NT2/D1 (cell line): ENCODE data around the gene FES.
"Not testable (repeated sequence)": the region's sequence is repeated elsewhere in the genome, so short reads cannot be mapped to it uniquely, and the experiment has no call there.

Experiments
- DNase-seq: peaks from one replicate; pipeline ENCODE4 v3.0.0-alpha.2; 2011; ENCODE audit warnings: low read depth, low spot score
- H3K27me3 ChIP-seq: 2 replicates; pipeline ENCODE4 v1.6.0; 2011; ENCODE audit warnings: mild to moderate bottlenecking; ENCODE audit not compliant: insufficient read length, insufficient read depth
- H3K36me3 ChIP-seq: 2 replicates; pipeline ENCODE4 v1.6.1; 2011; ENCODE audit warnings: mild to moderate bottlenecking, low read length, mixed read lengths; ENCODE audit not compliant: insufficient read depth, insufficient read length
- H3K4me1 ChIP-seq: 2 replicates; pipeline ENCODE4 v1.5.1; 2011; ENCODE audit not compliant: insufficient read depth, insufficient read length
- H3K4me3 ChIP-seq: 2 replicates; pipeline ENCODE4 v1.5.1; 2011; ENCODE audit warnings: low read depth; ENCODE audit not compliant: insufficient read length
- H3K9ac ChIP-seq: 2 replicates; pipeline ENCODE4 v1.6.0; 2011; ENCODE audit warnings: low read depth; ENCODE audit not compliant: insufficient read length
- H3K9me3 ChIP-seq: 2 replicates; pipeline ENCODE4 v1.5.1; 2011; ENCODE audit warnings: mild to moderate bottlenecking, low read length; ENCODE audit not compliant: insufficient read depth
- SUZ12 ChIP-seq: IDR thresholded peaks from 2 replicates; pipeline ENCODE4 v1.6.1; 2011; ENCODE audit not compliant: insufficient read length, insufficient read depth; ENCODE audit errors: extremely low read depth
- YY1 ChIP-seq: IDR thresholded peaks from 2 replicates; pipeline ENCODE4 v1.6.1; 2011; ENCODE audit not compliant: insufficient read length, insufficient read depth
- ZNF274 ChIP-seq: IDR thresholded peaks from 2 replicates; pipeline ENCODE4 v1.6.1; 2011; ENCODE audit warnings: mild to moderate bottlenecking, low read depth, low read length

The FES gene

DNA sequence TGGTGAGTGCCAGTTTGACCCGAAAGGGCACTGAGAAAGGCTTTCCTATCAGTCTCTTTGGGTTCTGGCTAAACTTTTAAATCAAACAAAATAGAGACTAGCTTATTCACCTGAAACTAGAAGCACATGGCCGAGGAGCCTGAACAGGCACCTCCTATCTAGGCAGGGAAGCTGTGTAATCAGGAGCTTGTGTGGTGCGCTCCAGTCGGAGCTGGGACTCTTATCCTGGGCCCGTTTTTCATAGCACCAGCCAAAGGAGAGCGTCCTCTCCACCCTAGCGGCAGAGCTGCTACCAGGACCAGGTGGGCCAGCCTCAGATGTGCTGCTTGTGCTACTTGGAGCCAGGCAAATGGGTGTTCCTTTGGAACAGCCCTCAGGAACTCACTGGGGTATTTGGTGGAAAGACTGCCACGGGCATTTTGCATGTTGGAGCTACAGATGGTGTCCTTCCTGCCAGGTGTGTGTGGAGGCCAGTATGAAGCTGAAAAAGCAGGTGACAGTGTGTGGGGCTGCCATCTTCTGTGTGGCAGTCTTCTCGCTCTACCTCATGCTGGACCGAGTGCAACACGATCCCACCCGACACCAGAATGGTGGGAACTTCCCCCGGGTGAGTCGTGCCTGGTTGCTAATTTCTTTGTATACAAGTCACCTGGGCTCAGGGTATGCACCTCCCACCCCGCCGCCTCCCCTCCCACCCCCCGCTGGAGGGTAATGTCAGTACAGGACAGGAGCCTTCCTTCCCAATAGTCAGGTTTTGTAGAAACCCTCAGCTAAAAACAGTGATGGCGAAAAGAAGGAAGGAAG lies 19.6 kb downstream of the FES start:
- H3K9me3 ChIP-seq = no peaks in the 10 kb centered on the region
- TF ChIP-seq YY1 = no peak
- TF ChIP-seq ZNF274 = no peak
- TF ChIP-seq SUZ12 = no peak
- peak overlapping the region; percentile 77 for H3K9ac ChIP-seq
- H3K4me1 ChIP-seq = peaks cover 6% of the 10 kb centered on the region
- DNase-seq = no peak
- H3K36me3 ChIP-seq = peaks cover 24% of the 10 kb centered on the region
- peaks cover 18% of the 10 kb centered on the region for H3K27me3 ChIP-seq
- H3K4me3 ChIP-seq = peak overlapping the region; percentile 72

DNA sequence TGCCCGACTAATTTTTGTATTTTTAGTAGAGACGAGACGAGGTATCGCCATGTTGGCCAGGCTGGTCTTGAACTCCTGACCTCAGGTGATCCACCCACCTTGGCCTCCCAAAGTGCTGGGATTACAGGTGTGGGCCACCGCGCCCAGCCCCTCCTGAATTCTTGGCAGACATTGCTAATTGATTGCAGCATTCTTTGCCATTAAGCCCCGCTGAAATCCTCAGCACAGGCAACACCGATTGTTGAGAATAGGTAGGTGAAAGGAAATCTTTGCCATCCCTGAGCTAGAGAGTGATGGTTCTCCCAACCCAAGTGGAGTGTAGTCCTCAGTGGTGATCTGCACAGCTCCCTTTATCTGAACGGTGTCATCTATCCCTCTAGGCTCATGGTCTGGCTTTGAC lies 20.4 kb downstream of the FES start:
- no peak overlapping the region for H3K9ac ChIP-seq
- H3K4me1 ChIP-seq = peaks cover 6% of the 10 kb centered on the region
- no peak overlapping the region for H3K4me3 ChIP-seq
- TF ChIP-seq YY1 (no peak), ZNF274 (no peak), SUZ12 (no peak)
- H3K27me3 ChIP-seq = peaks cover 18% of the 10 kb centered on the region
- no peak for DNase-seq
- no peaks in the 10 kb centered on the region for H3K9me3 ChIP-seq
- H3K36me3 ChIP-seq = peaks cover 24% of the 10 kb centered on the region

- no peak for TF ChIP-seq YY1
- TF ChIP-seq SUZ12 = no peak
- TF ChIP-seq ZNF274 = no peak
- Histone ChIP-seq H3K27me3 (peaks cover 18% of the 10 kb centered on the region), H3K9me3 (no peaks in the 10 kb centered on the region), H3K4me1 (peaks cover 6% of the 10 kb centered on the region), H3K9ac (no peak overlapping the region), H3K4me3 (no peak overlapping the region), H3K36me3 (peaks cover 26% of the 10 kb centered on the region)
- no peak for DNase-seq
Measured at GRCh38 chr15:90905306-90906180, 21.2 kb downstream of the FES start.

DNA sequence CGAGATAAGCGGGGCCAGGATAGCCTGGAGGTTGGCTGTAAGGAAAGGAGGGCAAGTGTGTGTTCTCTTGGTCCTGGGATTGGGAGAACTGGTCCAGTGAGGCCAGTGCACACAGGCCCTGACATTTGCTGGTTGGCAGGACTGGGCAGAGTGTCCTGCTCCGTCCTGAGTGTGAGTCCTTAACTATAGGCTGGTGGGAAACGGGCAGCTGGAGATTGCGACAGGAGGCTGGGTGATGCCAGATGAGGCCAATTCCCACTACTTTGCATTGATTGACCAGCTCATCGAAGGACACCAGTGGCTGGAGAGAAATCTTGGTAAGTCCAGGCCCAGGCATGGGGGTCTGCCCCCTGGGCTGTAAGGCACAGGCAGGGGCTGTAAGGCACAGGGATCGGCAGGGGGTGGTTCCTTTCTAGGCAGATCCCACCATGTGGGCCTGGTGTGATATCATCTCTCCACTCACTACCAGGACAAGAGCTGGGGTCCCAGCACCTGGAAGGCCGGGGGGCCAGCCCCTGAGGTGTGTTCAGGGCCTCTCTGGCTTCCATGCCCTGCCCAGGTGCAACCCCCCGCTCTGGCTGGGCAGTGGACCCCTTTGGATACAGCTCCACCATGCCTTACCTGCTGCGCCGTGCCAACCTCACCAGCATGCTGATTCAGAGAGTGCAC lies 22.0 kb downstream of the FES start:
- H3K4me1 ChIP-seq = peaks cover 6% of the 10 kb centered on the region
- H3K9ac ChIP-seq = no peak overlapping the region
- H3K9me3 ChIP-seq = no peaks in the 10 kb centered on the region

GRCh38 chr15:90907051-90907660 lies 22.9 kb downstream of the FES start:
- H3K27me3 ChIP-seq = peaks cover 16% of the 10 kb centered on the region
- no peak for DNase-seq
- no peak overlapping the region for H3K4me3 ChIP-seq
- peaks cover 41% of the 10 kb centered on the region for H3K36me3 ChIP-seq
- H3K9me3 ChIP-seq = no peaks in the 10 kb centered on the region
- TF ChIP-seq YY1 (no peak), SUZ12 (no peak), ZNF274 (no peak)
- H3K9ac ChIP-seq = no peak overlapping the region
- H3K4me1 ChIP-seq = peaks cover 3% of the 10 kb centered on the region

More for the DNA sequence above, 22.0 kb downstream of the FES start:
- H3K4me3 ChIP-seq = no peak overlapping the region
- peaks cover 18% of the 10 kb centered on the region for H3K27me3 ChIP-seq
- peaks cover 34% of the 10 kb centered on the region for H3K36me3 ChIP-seq
- TF ChIP-seq ZNF274 (no peak), YY1 (no peak), SUZ12 (no peak)
- no peak for DNase-seq

- H3K27me3 ChIP-seq = peaks cover 15% of the 10 kb centered on the region
- no peaks in the 10 kb centered on the region for H3K9me3 ChIP-seq
- no peak overlapping the region for H3K9ac ChIP-seq
- DNase-seq = no peak
- peaks cover 3% of the 10 kb centered on the region for H3K4me1 ChIP-seq
- H3K36me3 ChIP-seq = peaks cover 49% of the 10 kb centered on the region
- TF ChIP-seq YY1 (no peak), ZNF274 (no peak), SUZ12 (no peak)
- H3K4me3 ChIP-seq = no peak overlapping the region
Measured at GRCh38 chr15:90907838-90908507, 23.7 kb downstream of the FES start.

DNA sequence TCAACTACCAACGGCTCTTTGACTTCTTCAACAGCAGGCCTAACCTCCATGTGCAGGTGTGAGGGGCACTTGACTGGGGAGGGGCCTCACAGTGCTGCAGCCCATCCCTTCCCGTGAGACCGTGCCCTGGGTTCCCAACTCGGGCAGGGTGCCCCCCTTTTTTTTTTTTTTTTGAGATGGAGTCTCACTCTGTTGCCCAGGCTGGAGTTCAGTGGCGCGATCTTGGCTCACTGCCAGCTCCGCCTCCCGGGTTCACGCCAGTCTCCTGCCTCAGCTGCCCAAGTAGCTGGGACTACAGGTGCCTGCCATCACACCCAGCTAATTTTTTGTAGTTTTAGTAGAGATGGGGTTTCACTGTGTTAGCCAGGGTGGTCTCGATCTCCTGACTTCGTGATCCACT lies 25.1 kb downstream of the FES start:
- DNase-seq, H3K27me3 ChIP-seq, H3K9ac ChIP-seq, H3K9me3 ChIP-seq, H3K4me1 ChIP-seq, H3K4me3 ChIP-seq: not testable (repeated sequence)
- peaks cover 61% of the 10 kb centered on the region for H3K36me3 ChIP-seq
